Calu3 (cell line): ENCODE measurements around the gene DYTN. TPM values are rescaled to one million over a fixed set of nuclear protein-coding genes. Genes with fewer than 3 reads are reported as not detected.

Source experiments
- BruUV-seq: library from RNA; stranded (reverse); fragments of 400-500 nt; replicated peaks from 2 replicates; lab custom pipeline; 2021; lab: Mats Ljungman, UMichigan
- CTCF ChIA-PET: fragments of 300-600 bp; sonication (Branson Sonifier 250); formaldehyde crosslinking; loops from one replicate; lab custom pipeline; 2022; ENCODE audit warnings: antibody characterized with exemption; lab: Charles Lee
- DNase-seq: peaks from one replicate; pipeline ENCODE4 v3.0.0; 2022
- H3K27ac Mint-ChIP-seq: one replicate; pipeline ENCODE4 v1.8.0; 2022; ENCODE audit warnings: mixed read lengths; ENCODE audit not compliant: unreplicated experiment
- H3K27me3 Mint-ChIP-seq: one replicate; pipeline ENCODE4 v1.8.0; 2022; ENCODE audit warnings: mixed read lengths; ENCODE audit not compliant: unreplicated experiment
- H3K36me3 Mint-ChIP-seq: one replicate; pipeline ENCODE4 v1.8.0; 2022; ENCODE audit warnings: mild to moderate bottlenecking, moderate library complexity, mixed read lengths; ENCODE audit not compliant: insufficient read depth, unreplicated experiment
- H3K4me1 Mint-ChIP-seq: one replicate; pipeline ENCODE4 v1.8.0; 2022; ENCODE audit warnings: mild to moderate bottlenecking, low read depth, mixed read lengths; ENCODE audit not compliant: unreplicated experiment
- H3K4me3 Mint-ChIP-seq: one replicate; pipeline ENCODE4 v1.8.0; 2022; ENCODE audit warnings: mild to moderate bottlenecking, low read depth, moderate library complexity, mixed read lengths; ENCODE audit not compliant: unreplicated experiment
- H3K9me3 Mint-ChIP-seq: one replicate; pipeline ENCODE4 v1.8.0; 2022; ENCODE audit warnings: low read depth, mixed read lengths; ENCODE audit not compliant: unreplicated experiment
- intact Hi-C: fragments of 100-400 bp; cut with micrococcal nuclease; formaldehyde crosslinking; loops from one replicate; pipeline ENCODE4 v1.10.0; 2022; ENCODE audit not compliant: unreplicated experiment
- total RNA-seq: library from RNA; stranded (reverse); gene quantifications from 2 replicates; pipeline ENCODE4 v1.2.3, GENCODE V29; 2022
- TF ChIP-seq, protein P1 (sequence below): fragments of 200-600 bp; IDR thresholded peaks from one replicate; pipeline ENCODE4 v1.8.0; 2022; ENCODE audit warnings: antibody characterized with exemption; ENCODE audit not compliant: unreplicated experiment

The DYTN gene
- total RNA-seq, 1 experiment from 2014 or later, result not detected

DNA sequence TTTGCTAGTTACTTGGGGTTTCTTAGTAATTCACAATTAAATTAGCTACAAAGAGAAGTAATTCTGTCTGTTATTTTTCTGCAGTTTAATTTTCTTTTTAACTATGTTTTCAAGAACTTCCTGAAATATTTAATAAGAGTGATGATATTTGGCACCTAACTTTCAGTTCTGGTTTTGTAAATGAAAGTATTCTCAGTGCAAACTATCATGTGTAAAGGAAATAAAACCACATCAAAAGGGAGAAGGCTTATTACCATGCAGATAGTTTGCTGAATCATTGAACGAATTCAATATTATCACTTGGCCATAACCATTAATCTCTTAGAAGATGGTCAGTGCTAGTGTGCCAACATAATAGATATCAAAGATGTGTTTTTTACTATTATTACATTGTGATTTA lies 29.2 kb downstream of the DYTN start:
- Mint-ChIP-seq H3K4me1 (no peaks in the 10 kb centered on the region), H3K27ac (no peak overlapping the region), H3K27me3 (peaks cover 11% of the 10 kb centered on the region), H3K9me3 (no peaks in the 10 kb centered on the region), H3K36me3 (no peaks in the 10 kb centered on the region), H3K4me3 (no peak overlapping the region)
- intact Hi-C loops, result no loop called here
- TF ChIP-seq, protein P1, sequence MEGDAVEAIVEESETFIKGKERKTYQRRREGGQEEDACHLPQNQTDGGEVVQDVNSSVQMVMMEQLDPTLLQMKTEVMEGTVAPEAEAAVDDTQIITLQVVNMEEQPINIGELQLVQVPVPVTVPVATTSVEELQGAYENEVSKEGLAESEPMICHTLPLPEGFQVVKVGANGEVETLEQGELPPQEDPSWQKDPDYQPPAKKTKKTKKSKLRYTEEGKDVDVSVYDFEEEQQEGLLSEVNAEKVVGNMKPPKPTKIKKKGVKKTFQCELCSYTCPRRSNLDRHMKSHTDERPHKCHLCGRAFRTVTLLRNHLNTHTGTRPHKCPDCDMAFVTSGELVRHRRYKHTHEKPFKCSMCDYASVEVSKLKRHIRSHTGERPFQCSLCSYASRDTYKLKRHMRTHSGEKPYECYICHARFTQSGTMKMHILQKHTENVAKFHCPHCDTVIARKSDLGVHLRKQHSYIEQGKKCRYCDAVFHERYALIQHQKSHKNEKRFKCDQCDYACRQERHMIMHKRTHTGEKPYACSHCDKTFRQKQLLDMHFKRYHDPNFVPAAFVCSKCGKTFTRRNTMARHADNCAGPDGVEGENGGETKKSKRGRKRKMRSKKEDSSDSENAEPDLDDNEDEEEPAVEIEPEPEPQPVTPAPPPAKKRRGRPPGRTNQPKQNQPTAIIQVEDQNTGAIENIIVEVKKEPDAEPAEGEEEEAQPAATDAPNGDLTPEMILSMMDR, result no peak
- CTCF ChIA-PET, result interaction anchor here (0.5 kb wide), 1 partner anchor 228 kb away, joined by 5 read pairs; no protein-coding TSS in a partner anchor
- DNase-seq, result no peak
- BruUV-seq, result no TSS peak

DNA sequence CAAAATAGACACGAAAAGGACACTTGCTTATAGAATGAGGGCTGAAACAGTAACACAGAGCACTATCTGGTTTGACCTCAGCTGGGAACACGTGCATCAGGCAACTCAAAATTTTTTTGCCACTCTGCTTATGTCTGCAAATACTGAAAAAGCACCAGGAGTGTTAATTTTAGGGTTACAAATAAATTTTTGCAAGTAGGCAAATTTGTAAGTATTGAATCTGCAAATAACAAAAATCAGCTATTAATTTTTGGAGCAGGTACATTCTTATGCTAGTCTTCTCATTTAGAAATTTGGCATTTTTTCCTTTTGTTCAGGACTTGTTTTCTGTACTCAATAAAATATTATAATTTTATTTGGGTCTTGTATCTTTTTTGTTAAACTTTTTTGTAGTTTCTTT lies 29.7 kb downstream of the DYTN start:
- Mint-ChIP-seq H3K4me1 (no peaks in the 10 kb centered on the region), H3K4me3 (no peak overlapping the region), H3K27me3 (peaks cover 11% of the 10 kb centered on the region), H3K36me3 (no peaks in the 10 kb centered on the region), H3K27ac (no peak overlapping the region), H3K9me3 (no peaks in the 10 kb centered on the region)
- no TSS peak for BruUV-seq
- TF ChIP-seq, protein P1, result no peak
- DNase-seq, result no peak
- CTCF ChIA-PET, result no interaction called here
- intact Hi-C loops, result no loop called here

DNA sequence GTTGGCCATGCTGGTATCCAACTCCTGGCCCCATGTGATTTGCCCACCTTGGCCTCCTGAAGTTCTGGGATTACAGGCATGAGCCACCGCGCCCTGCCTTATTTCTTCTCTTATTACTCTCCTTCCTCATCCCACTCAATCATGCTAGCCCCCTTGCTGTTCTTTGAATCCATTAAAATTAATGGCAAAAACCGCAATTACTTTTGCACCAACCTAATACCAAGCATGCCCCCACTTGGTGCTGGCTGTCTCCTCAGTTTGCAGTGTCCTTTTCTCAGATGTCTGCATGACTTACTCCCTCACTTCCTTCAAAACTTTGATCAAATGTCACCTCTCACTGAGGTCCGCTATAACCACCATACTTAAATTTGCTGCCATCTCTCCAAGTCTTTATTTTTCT lies 34.6 kb downstream of the DYTN start:
- no peak for DNase-seq
- no peaks in the 10 kb centered on the region for H3K27me3 Mint-ChIP-seq
- no peaks in the 10 kb centered on the region for H3K9me3 Mint-ChIP-seq
- TF ChIP-seq, protein P1, result no peak
- H3K27ac Mint-ChIP-seq, result no peak overlapping the region
- CTCF ChIA-PET, result no interaction called here
- H3K36me3 Mint-ChIP-seq, result no peaks in the 10 kb centered on the region
- H3K4me3 Mint-ChIP-seq, result no peak overlapping the region
- intact Hi-C loops, result no loop called here
- no peaks in the 10 kb centered on the region for H3K4me1 Mint-ChIP-seq
- BruUV-seq, result no TSS peak

DNA sequence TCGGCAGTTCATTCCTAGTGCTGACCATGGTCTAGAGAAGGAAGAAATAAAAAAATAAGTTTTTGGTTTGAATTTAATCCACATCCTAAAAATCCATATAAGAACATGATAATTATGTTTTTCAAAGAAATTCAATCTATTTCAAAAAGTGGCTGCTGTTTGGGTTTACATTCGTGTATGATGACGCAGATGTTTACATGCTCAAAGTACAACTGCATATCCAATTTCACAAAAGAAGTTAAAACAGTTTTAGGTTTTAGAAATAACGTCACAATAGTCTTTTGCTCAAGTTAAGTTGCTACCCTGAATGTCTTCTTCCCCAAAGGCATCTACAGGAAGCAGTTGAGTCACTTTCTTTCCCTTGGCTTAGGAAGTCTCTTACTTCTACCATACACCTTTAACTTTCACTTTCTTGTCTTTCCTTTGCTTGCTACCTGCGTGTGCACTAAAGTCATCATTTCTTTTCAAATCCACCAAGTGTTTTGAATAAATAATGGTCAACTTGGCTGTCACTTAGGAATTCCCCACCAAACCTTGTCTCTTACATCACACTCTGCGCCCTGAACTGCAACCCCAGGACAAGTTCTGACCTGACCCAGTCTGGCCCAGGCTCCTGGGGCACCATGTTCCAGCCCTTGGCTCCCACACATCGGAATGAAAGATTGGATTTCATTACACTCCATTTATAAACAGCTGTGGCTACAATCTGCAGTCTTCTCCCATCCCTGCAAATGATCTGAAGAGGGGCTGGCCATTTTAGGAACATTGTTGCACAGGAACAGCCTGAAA lies 47.5 kb downstream of the DYTN start:
- Mint-ChIP-seq H3K4me1 (no peaks in the 10 kb centered on the region), H3K4me3 (no peak overlapping the region), H3K36me3 (no peaks in the 10 kb centered on the region), H3K9me3 (no peaks in the 10 kb centered on the region), H3K27ac (no peak overlapping the region), H3K27me3 (no peaks in the 10 kb centered on the region)
- CTCF ChIA-PET, result no interaction called here
- TF ChIP-seq, protein P1, result no peak
- BruUV-seq, result no TSS peak
- DNase-seq, result no peak
- intact Hi-C loops, result no loop called here
